AG09309 (cell line): ENCODE data around the gene NSUN6.

Source experiments
- DNase-seq: peaks from one replicate; pipeline ENCODE4 v3.0.0-alpha.2; 2010; ENCODE audit warnings: low read depth
- H3K4me3 ChIP-seq: 2 replicates; pipeline ENCODE4 v1.5.1; 2011; ENCODE audit warnings: mild to moderate bottlenecking, low read depth, low read length, moderate library complexity; ENCODE audit not compliant: control insufficient read depth
- TF ChIP-seq, protein P1 (sequence below): IDR thresholded peaks from 2 replicates; pipeline ENCODE4 v1.5.1; 2011; ENCODE audit warnings: mild to moderate bottlenecking, low read depth, low read length, inconsistent platforms; ENCODE audit not compliant: insufficient read depth, control insufficient read depth; ENCODE audit errors: missing control alignments

The NSUN6 gene

DNA sequence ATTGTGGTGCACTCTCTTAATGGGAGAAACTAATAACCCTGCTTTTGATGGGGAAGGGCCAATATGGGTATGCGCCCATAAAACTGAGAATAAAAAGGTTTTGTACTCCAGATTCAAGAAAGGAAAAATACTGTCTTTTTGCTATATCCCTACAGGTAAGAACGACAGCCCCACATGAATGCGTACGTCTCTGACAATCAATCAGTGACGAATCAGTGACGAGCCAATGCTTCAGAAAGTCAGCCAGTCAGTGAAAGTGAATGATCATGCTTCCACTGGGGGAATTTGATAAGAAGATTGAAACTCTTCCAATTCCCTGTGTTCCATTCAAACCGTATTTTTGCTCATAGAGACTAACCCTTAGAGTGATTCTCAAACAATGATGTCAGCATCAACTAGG, 34.2 kb upstream of the NSUN6 start:
- no peak overlapping the region for H3K4me3 ChIP-seq
- TF ChIP-seq, protein P1, sequence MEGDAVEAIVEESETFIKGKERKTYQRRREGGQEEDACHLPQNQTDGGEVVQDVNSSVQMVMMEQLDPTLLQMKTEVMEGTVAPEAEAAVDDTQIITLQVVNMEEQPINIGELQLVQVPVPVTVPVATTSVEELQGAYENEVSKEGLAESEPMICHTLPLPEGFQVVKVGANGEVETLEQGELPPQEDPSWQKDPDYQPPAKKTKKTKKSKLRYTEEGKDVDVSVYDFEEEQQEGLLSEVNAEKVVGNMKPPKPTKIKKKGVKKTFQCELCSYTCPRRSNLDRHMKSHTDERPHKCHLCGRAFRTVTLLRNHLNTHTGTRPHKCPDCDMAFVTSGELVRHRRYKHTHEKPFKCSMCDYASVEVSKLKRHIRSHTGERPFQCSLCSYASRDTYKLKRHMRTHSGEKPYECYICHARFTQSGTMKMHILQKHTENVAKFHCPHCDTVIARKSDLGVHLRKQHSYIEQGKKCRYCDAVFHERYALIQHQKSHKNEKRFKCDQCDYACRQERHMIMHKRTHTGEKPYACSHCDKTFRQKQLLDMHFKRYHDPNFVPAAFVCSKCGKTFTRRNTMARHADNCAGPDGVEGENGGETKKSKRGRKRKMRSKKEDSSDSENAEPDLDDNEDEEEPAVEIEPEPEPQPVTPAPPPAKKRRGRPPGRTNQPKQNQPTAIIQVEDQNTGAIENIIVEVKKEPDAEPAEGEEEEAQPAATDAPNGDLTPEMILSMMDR, result no peak
- no peak for DNase-seq

DNA sequence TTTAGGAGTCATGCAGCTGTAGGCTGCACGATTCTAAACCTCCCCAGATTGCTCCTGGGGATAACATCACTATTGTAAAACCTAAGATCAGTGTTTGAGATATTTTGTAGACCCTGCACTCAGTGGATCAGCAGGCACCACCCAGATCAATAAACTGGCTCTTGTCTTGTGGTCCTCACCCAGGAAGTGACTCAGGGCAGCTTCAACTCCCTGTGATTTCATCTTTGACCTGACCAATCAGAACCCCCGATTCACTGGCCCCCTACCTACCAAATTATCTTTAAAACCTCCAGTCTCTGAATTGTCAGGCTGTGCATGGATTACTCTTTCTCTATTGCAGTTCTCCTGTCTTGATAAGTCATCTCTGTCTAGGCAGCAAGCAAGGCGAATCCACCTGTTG, 33.6 kb upstream of the NSUN6 start:
- TF ChIP-seq, protein P1, result no peak
- no peak for DNase-seq
- no peak overlapping the region for H3K4me3 ChIP-seq

DNA sequence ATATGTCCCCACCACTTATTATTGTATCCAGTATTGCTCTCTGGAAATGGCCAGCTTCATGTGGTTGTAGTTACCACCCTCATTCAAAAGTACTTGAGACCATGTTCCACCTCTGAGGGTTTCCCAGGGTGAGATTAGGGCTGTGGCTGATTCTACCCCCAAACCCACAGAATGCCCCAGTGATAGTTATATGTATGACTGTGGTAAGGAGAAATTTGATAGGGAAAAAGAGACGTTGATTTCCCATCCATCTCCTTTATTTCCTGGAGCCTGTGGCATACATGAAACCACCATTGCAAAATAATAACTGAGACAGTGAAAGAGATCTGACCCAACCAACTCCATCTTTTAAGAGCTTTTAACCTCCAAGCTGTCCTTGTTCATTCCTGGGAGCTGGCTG, 33.0 kb upstream of the NSUN6 start:
- no peak overlapping the region for H3K4me3 ChIP-seq
- no peak for DNase-seq
- TF ChIP-seq, protein P1, result no peak

DNA sequence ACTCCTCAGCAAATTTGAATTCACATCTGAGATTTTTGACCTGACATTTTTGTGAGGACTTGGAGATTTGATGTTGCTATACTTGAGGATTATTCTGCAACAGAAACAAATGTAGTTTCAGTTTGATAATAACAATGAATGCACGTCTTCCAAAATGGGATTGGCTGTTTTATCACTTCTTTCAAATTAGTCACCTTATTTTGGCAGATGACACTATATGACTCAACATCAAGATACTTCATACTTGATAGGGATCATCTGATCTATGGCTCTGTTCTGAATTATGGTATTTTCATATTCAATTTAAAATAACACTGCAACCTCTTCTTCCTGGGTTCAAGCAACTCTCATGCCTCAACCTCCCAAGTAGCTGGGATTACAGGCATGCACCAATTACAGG, 32.0 kb upstream of the NSUN6 start:
- TF ChIP-seq, protein P1, result no peak
- H3K4me3 ChIP-seq, result no peak overlapping the region
- no peak for DNase-seq

DNA sequence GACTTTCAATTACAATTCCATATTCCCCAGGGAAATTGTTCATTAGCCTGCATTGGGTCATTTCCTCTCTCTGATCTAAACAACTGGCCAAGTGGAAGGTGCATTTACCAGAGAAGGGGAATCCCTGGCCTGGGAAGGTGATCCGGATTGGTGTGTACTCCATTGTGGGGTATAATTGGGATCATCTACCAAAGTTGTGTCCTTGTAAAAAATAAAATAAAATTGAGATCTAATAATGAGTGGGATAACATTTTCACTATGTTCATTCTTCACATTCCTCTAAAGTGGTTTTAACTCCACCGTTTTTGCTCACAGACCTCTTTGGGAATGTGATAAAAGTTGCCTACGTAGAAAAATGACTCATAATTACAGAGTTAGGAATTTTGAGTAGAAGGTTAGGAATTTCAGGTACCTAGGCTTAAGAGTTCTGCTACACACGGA, 30.6 kb upstream of the NSUN6 start:
- no peak overlapping the region for H3K4me3 ChIP-seq
- TF ChIP-seq, protein P1, result no peak
- no peak for DNase-seq

DNA sequence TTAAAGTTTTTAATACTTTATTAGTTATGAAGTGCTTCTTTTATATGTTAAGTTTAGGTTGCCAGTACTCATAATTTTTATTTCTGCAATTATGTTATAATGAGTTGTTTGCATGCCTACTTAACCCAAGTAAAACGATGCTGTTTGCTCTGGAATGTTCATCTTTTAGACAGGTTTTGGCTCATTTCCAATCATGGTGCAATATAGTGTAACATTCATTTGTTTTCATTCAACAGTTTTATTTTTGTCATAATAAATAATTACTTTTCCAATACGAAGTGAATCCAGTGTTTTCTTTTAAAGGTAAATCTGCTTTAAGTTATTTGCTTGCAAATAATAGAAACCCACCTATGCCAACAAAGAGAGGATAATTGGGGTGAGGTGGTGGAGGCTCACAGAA, 30.0 kb upstream of the NSUN6 start:
- TF ChIP-seq, protein P1, result no peak
- no peak for DNase-seq

DNA sequence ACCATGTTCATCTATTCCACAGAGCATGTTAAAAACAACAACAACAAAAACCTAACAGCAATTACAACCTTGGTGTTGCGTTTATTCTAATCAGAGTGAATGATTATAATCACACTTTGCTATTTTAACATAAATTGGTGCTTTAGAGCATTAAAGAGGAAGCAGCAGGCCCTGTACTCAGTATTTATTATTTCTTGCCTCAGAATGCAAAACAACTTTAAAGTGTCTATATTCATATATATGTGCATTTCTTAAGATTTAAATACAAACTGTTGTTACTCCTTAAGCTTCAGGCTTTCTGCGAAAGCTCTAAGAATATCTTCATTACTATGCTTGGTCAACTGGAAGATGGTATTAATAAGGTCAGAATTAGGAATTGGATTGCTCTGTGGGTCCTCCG, 29.4 kb upstream of the NSUN6 start:
- H3K4me3 ChIP-seq, result no peak overlapping the region
- TF ChIP-seq, protein P1, result no peak
- DNase-seq, result no peak

More for the DNA sequence above, 30.0 kb upstream of the NSUN6 start:
- no peak overlapping the region for H3K4me3 ChIP-seq
